ENCODE results near the gene LIX1L.
"Not testable (repeated sequence)": the region's sequence is repeated elsewhere in the genome, so short reads cannot be mapped to it uniquely, and the experiment has no call there.

Gene LIX1L

DNA sequence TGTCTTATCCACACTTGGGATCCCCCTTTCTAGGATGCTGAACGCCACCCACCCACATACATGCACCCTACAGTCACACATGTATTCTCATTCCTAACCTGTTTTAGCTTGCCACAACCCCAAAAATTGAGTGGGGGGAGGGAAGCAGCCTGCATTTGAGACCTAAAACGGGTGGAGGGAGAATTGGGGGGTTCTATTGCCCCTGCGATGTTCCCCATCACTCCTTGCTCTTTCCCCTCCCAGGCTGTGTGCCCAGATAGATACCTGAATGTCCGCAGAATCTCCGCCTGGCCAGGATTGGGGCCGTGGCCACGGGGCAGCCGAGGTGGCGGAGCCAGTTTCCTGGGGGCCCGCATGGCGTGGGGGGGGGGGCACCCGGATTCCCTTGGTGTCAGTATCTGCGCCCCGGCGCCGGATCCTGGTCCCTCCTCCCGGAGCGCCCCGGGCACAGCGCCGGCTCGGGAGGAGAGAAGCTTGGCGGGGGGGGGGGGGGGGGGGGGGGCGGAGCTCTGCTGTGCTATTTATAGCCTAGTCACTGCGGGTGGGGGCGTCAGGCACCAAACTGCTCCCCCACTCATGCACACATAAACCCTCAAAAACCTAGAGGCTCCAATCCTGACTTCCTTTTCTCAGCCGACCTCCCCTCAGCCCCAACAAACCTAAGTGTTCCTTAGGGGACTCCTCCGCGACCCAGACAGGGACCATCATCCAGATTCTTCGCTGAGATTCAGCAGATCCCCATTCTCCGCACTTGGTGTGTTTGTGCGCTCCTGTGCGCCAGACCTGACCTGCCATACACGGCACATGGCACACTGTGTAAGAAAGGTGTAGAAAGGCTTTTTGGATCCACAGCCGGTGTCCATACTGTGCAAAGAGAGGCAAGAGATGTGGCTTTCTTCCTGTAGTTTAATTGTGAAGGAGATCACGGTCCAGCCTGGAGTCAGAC is 4.6 kb upstream of the LIX1L start:
- peak; percentile 73 for DNase-seq

DNA sequence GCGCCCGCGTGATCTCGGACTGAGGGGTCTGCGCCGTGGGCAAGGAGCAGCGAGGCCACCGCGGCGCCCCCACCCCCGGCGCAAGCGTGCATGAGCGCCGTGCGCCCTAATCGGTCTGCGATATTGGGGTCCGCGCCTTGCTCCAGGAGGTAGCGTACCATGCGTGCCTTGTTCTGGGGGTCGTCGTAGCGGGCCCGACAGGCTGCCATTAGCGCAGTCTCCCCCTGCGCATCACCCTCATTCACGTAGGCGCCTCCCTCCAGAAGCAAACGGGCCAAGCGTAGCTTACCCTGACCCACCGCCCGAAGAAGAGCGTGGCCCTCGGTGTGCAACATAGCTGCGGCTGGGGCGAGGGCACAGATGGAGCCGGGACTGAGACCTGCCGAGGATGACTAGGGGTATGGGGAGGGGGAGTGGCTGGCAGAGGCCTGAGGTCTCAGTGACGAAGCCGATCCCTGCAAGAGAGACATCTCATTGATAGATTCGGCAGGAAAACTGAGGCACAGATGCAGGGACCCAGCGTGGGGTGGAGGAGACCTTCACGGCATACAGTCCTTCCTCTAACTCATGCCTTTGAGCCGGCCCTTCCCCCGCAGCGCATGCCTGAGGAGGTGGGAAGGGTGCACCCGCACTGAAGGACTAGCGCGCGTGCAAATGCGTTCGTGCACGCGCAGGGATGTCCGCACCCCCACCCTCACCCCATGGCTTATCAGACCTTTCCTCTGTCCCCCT is 3.8 kb upstream of the LIX1L start:
- peak; percentile 14 for DNase-seq

- no peak for DNase-seq
Measured at GRCh38 chr1:145961109-145961424, 3.2 kb upstream of the LIX1L start.

- DNase-seq, result peak; percentile 34
Measured at GRCh38 chr1:145960468-145961108, 2.8 kb upstream of the LIX1L start.

DNA sequence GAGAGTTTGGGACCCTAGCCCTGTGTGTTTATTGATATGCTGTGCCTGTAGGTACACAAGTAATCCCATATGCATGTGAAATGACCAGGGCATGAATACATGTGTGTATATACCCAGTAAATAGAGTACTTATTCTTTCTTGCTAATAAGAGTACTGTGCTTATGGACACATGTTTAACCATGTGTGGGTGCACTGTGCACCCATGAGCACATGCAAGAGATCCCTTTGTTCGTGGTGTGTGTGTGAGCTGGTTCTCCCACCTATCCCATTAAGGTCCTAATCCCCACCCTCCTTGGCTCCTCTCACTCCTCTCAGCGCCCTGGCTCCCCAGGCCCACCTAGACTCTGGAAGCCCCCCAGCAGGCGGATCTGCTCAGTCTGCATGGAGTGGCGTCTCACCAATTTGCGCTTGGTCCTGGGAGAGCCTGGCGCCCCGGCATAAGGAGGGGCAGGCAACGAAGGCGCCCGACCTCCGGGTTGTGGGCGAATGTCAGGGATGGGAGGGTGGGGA is 2.2 kb upstream of the LIX1L start:
- no peak for DNase-seq

GRCh38 chr1:145959333-145959732 is 1.5 kb upstream of the LIX1L start:
- no peak for DNase-seq

- DNase-seq, result no peak
Measured at GRCh38 chr1:145958734-145959133, 917 bp upstream of the LIX1L start.

GRCh38 chr1:145956781-145957442 is 905 bp downstream of the LIX1L start:
- DNase-seq, result peak; percentile 59

DNA sequence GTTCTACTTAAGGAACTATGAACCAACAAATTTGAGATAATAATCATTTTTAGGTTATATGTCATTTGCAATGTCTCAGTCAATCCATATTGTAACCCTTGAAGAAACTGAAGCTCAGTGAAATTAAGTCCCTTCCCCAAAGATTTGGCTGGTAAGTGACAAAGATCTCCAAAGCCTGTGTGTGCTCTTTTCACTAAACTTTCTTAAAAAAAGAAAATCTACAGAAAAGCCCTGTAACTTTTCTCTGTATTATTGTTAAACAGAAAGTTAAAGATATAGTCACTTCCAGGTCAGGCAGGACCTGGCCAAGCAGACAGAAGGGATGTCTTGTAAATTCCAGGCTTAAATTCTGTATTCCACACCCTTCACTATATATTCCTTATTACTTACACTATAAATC is 1.5 kb downstream of the LIX1L start:
- DNase-seq, result no peak

- DNase-seq, result peak; percentile 24
Measured at GRCh38 chr1:145955436-145955835, 2.4 kb downstream of the LIX1L start.

GRCh38 chr1:145953861-145954260 is 4.0 kb downstream of the LIX1L start:
- DNase-seq, result no peak

DNA sequence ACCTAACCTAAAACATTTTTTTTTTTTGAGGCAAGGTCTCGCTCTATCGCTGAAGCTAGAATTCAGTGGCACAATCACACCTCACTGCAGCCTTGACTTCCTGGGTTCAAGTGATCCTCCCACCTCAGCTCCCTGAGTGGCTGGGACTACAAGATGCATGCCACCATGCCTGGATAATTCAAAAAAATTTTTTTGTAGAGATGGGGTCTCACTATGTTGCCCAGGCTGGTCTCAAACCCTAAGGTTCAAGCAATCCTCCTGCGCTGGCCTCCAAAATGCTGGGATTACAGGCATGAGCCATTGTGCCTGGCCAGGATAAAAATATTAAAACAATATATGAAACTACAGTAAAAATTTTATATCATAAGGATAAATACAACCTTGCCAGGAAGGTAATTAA is 4.9 kb downstream of the LIX1L start:
- no peak for DNase-seq

DNA sequence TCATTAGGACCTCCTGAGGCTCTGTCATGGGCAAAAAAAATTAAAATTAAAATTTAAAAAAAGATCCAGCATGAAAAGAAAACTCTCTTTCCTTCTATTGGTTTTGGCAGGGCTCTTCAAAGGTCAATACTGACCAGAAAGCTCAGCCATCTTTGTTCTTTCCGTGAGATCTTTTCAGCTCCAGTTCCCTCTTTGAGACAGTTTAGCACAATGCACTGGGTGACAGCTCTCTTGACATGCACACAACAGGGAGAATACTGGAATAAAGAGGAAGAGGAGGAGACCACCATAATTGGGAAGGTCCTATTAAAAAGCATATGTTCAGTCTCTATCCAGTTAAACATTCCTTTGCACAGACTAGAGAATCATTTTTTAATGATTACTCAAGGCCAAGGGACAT is 6.3 kb downstream of the LIX1L start:
- DNase-seq, result no peak

DNA sequence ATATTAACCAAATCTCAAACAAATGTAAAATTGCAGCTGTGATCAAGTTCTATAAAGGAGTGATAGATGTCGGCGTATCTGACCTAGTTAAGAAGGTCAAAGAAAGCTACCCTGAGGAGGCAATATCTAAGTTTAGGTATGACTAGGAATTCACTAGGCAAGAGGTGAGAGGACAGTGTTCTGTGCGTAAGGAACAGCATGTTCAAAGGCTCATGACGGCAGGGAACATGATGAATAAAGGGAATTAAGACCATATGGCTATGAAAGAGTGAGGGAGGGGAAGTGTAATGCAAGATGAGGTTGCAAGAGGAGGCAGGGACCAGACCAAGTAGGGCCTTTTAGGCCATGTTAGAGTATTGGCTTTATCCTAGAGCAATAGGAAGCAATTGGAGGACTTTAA is 8.6 kb downstream of the LIX1L start:
- DNase-seq, result no peak

- DNase-seq, result no peak
Measured at GRCh38 chr1:145947551-145947950, 10.3 kb downstream of the LIX1L start.

DNA sequence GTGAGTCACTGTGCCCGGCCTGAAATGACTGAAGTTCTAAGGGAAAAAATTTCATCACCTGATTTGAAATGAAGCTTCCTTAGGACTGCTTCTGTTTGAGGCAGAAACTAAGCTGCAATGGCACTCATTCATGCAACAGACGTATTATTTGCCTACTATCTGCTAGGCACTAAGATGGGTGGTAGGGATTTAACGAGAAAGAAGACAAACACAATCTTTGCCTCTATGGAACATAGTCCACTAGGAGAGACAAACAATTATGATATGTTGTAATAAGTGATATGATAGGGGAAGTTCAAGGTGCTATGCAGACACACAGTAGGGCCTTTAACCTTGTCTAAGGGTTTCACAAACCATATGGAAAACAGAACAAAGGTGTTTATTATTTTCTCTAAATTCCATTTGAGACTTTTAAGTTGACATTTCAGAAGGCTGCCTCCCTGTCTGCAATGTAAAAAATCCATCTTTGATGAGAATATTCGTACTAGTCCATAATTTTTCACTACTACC is 11.3 kb downstream of the LIX1L start:
- no peak for DNase-seq

GRCh38 chr1:145944532-145944931 is 13.3 kb downstream of the LIX1L start:
- no peak for DNase-seq

GRCh38 chr1:145942871-145943270 is 14.9 kb downstream of the LIX1L start:
- DNase-seq, result no peak

DNA sequence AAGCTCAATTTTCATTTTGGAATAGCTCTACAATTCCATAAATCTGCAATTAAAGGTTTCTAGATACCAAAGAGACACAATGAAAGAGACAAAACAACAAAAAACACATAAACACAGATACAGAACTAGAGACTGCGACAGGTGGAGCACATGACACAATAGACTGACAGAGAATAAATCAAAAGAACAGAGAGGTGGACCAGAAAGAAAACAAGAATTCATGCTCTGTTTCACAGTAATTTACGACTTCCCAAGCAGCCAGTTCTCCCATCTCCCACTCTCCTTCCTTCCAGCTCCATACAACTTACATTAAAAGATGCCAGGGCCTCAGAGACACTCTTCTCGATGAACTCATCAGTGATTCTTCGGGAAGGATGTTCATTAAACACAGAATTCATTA is 15.4 kb downstream of the LIX1L start:
- DNase-seq, result no peak

GRCh38 chr1:145937436-145937835 is 20.4 kb downstream of the LIX1L start:
- no peak for DNase-seq

GRCh38 chr1:145936247-145936646 is 21.6 kb downstream of the LIX1L start:
- no peak for DNase-seq

DNA sequence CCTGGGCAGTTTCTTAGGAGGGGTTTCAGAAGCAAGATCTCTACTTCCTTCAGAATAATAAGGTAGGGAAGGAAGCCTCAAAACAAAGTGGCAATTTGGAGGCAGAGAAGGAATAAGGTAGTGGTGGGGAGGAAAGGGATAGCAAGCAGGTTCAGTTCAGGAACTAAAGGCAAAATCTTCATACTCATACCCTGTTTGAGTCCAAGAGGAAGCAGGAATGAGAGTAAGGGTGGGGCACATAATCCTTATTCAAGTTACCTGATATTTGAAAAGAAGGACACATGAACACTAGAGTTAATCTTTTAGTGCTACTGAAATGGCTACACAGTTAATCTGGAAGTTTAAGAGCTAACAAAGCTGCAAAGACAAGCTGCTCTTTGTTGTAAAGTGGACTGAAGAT is 22.1 kb downstream of the LIX1L start:
- DNase-seq, result no peak

- not testable (repeated sequence) for DNase-seq
Measured at GRCh38 chr1:145932522-145933009, 25.3 kb downstream of the LIX1L start.
